BJ (cell line): ENCODE data around the gene EEF1G. TPM values are rescaled to one million over a fixed set of nuclear protein-coding genes. Genes with fewer than 3 reads are reported as not detected.

ENCODE experiments used
- CTCF ChIA-PET: fragments of 350-600 bp; formaldehyde crosslinking; extraction: SDS; loops from one replicate; lab custom pipeline; 2021; ENCODE audit warnings: antibody characterized with exemption, inconsistent platforms; lab: Yijun Ruan, JAX
- POLR2A ChIA-PET: fragments of 300-600 bp; sonication (Branson Sonifier 250); formaldehyde crosslinking; extraction: SDS; loops from one replicate; lab custom pipeline; 2021; ENCODE audit warnings: antibody characterized with exemption; lab: Charles Lee
- DNase-seq: peaks from one replicate; pipeline ENCODE4 v3.0.0-alpha.2; 2011; ENCODE audit warnings: low read depth
- H3K27me3 ChIP-seq: 2 replicates; pipeline ENCODE4 v1.6.0; 2011; ENCODE audit warnings: low read length; ENCODE audit not compliant: control insufficient read depth, insufficient read depth
- H3K36me3 ChIP-seq: 2 replicates; pipeline ENCODE4 v1.5.1; 2011; ENCODE audit warnings: low read length; ENCODE audit not compliant: control insufficient read depth, insufficient read depth
- H3K4me3 ChIP-seq: 2 replicates; pipeline ENCODE4 v1.5.1; 2011; ENCODE audit warnings: low read depth, mild to moderate bottlenecking, control low read depth, low read length
- polyA plus RNA-seq: library from polyadenylated mRNA; depleted of rRNA; stranded (reverse); fragments of >200 nt; gene quantifications from 2 replicates; pipeline ENCODE4 v1.2.3, GENCODE V29; 2011
- TF ChIP-seq, protein P1 (sequence below): IDR thresholded peaks from 2 replicates; pipeline ENCODE4 v1.5.1; 2011; ENCODE audit warnings: low read depth, mild to moderate bottlenecking, control low read depth, inconsistent platforms, low read length, moderate library complexity; ENCODE audit not compliant: insufficient read depth

The EEF1G gene
- polyA plus RNA-seq, 1 experiment = 2,459 TPM

DNA sequence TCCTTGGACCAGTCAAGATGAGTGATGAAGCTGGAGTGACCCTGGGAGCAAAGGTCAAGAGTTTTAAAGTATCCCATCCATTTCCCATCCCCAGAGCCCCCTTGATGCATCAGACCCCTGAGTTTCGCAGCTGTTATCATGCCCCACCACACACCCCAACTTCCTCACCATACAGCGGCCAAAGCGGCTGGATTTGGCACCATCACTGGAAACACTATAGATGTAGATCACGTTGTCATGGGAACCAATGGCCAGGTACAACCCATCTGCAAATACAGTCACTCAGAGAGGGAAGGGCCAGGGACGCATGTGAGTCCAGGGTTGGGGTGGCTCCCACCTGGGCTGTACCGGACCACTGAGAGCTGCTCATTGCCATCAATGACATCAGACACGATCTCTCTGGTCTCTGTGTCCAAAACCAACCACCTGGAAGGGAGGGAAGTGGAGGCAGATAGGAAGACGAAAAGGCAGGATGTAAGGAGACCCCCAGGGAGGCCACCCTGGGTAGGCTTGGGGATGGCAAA is 30.1 kb upstream of the EEF1G start:
- POLR2A ChIA-PET = no interaction called here
- DNase-seq = no peak

DNA sequence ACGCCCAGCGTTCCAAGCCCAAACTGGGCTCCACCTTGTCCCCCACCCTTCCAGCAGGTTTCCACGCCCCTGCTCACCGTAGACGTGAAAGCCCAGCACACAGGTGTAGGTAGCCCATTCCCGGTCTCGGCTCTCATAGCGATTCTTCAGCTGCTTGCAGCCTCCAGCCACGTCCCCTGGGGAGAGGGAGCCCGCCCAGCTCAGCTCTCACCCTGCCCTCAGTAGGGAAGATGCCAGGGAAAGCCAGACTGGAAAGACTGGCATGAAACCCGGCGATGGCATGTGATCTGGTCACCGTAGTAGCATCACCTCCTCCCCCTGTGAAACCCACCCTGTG is 29.3 kb upstream of the EEF1G start:
- DNase-seq = no peak
- Histone ChIP-seq H3K27me3 (no peaks in the 10 kb centered on the region), H3K36me3 (peaks cover 9% of the 10 kb centered on the region), H3K4me3 (no peak overlapping the region)
- TF ChIP-seq, protein P1, sequence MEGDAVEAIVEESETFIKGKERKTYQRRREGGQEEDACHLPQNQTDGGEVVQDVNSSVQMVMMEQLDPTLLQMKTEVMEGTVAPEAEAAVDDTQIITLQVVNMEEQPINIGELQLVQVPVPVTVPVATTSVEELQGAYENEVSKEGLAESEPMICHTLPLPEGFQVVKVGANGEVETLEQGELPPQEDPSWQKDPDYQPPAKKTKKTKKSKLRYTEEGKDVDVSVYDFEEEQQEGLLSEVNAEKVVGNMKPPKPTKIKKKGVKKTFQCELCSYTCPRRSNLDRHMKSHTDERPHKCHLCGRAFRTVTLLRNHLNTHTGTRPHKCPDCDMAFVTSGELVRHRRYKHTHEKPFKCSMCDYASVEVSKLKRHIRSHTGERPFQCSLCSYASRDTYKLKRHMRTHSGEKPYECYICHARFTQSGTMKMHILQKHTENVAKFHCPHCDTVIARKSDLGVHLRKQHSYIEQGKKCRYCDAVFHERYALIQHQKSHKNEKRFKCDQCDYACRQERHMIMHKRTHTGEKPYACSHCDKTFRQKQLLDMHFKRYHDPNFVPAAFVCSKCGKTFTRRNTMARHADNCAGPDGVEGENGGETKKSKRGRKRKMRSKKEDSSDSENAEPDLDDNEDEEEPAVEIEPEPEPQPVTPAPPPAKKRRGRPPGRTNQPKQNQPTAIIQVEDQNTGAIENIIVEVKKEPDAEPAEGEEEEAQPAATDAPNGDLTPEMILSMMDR = no peak
- ChIA-PET POLR2A (no interaction called here), CTCF (interaction anchor here (0.8 to 1.4 kb wide), 3 partner anchors 9 to 208 kb away, joined by 3 to 4 read pairs (median 3); no protein-coding TSS in a partner anchor)

More for the DNA sequence above, 30.1 kb upstream of the EEF1G start:
- Histone ChIP-seq H3K27me3 (no peaks in the 10 kb centered on the region), H3K36me3 (peaks cover 12% of the 10 kb centered on the region), H3K4me3 (no peak overlapping the region)
- TF ChIP-seq, protein P1 = no peak
- CTCF ChIA-PET = interaction anchor here (0.8 to 1.4 kb wide), 3 partner anchors 12 to 209 kb away, joined by 3 to 4 read pairs (median 3); partner anchors contain the start of gene TUT1

DNA sequence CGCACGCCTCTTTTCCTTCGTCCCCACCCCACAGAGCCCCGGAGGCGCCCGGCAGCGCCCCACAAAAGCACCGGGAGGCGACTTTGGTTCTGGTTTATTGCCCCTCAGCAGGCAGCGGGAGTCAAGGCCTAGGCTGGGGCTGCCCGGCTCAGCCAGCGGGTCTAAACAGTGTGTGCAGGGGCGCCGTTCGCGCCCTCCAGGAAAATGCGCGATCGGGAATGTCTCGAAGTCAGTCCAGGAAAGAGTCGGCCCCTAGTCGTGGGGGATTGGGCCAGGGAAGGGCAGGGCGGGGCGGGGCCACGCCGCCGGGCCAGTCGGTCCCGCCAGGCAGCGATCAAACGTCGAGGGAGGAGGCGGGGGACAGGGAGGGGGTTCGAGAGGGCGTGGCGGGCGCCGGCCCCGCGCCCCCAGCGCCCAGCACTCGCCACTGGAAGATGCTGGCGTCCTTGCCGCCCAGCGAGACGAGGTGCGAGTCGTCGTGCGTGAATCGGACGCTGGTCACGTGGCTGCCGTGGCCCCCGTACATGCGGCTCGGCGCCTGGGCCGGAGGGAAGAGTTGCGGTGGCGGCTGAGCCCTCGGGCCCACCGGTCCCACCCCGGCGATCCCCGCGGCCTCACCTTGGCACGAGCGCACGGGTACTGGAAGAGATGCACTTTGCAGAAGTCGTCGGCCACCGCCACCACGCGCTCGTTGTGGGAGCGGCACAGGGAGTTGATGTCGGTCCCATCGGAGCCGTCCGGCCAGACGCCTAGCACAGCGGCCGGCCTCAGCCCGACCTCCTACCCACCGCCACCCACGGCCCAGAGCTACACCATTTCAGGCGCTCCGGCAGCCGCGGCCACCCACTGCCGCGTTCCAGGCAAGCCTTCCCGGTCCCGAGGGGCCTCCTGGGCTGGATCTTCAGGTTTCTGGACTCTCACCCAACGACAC is 28.7 kb upstream of the EEF1G start:
- DNase-seq = no peak
- CTCF ChIA-PET = interaction anchor here (0.8 to 1.7 kb wide), 7 partner anchors 9 to 207 kb away, joined by 3 to 12 read pairs (median 5); partner anchors contain the start of gene TUT1
- TF ChIP-seq, protein P1 = no peak

DNA sequence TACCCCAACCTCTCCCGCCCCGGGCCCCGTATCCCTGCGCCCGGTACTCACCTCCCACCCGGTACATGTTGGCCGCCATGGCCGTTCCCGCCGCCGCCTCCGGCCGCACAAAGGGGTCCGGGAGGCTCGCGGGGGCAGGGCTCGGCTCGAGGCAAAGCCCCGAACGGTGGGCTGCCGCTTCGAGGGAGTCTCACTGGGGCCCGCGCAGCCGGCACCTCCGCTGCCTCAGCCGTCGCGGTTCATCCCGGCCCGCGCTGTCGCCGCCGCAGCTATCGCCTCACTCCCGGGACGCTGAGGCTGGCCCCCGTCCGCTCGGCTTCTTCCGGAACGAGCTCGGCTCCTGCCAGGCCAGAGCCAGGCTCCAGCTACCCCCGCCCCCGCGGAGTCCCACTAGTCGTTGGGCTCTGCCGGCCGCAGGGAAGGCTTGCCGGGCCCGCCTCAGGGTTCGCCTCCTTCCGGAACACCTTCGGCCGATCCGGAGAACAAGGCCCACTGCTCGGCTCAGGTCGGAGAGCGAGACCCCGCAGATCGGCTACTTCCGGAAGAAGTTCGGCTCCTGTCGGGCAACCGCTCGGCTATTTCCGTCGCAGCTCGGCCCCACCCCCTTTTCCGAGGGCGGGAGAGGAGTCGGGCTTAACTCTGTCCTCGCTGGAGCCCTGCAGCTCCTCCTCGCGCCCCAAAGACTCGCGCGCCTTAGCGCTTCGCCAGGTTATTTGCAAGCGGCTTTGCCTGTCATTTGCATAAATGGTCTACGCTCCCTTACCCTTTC is 27.9 kb upstream of the EEF1G start, which contains the start of gene MTA2:
Gene MTA2 (minus strand): TSS at position 494 of the 769 bp plus-strand sequence. CDS start 415 bp downstream, at position 79.
- TF ChIP-seq, protein P1 = no peak
- H3K27me3 ChIP-seq = no peaks in the 10 kb centered on the region
- peak within 1 kb of the TSS; percentile 96 for H3K4me3 ChIP-seq
- CTCF ChIA-PET = interaction anchor here (0.6 to 1.7 kb wide), 6 partner anchors 10 to 206 kb away, joined by 3 to 12 read pairs (median 6); partner anchors contain the start of gene TUT1
- H3K36me3 ChIP-seq = peaks cover 18% of the 10 kb centered on the region
- POLR2A ChIA-PET = interaction anchor here (0.6 to 1.5 kb wide), 5 partner anchors 10 to 126 kb away, joined by 3 to 16 read pairs (median 5); partner anchors contain the start of genes C11orf98, CSKMT, HNRNPUL2 and TTC9C
- DNase-seq = peak; percentile 85

More for the DNA sequence above, 28.7 kb upstream of the EEF1G start:
- H3K4me3 ChIP-seq = peak overlapping the region; percentile 96
- peaks cover 15% of the 10 kb centered on the region for H3K36me3 ChIP-seq
- POLR2A ChIA-PET = interaction anchor here (0.6 to 1.5 kb wide), 4 partner anchors 9 to 63 kb away, joined by 3 to 16 read pairs (median 5); partner anchors contain the start of genes C11orf98, CSKMT and TUT1
- no peaks in the 10 kb centered on the region for H3K27me3 ChIP-seq
